Measurements from ENCODE around the gene RAB3B. TPM values are rescaled to one million over a fixed set of nuclear protein-coding genes. Genes with fewer than 3 reads are reported as not detected.

RAB3B gene
- total and polyA plus RNA-seq, 2 experiments from 2014 or later = 9.7 to 24.7 TPM

DNA sequence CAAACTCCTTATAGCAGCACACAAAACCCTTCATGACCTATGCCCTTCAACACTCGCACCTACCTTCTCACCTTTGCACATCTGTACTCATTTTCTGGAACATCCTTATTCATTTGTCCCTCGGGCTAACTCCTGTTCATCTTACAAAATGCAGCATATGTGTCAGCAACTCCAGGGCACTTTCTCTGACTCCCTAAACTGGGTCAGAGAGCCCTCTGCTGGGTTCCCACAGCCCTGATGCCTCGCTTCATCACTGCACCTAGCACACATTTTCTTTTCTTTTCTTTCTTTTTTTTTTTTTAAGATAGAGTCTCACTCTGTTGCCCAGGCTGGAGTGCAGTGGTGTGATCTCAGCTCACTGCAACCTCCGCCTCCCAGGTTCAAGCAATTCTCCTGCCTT lies 54.0 kb downstream of the RAB3B start:
- H4K20me1 ChIP-seq (ENCODE audit: insufficient read depth, poor library complexity, severe bottlenecking) = no peaks in the 10 kb centered on the region
- H3K4me1 ChIP-seq (ENCODE audit: insufficient read depth) = no peaks in the 10 kb centered on the region
- H3K27me3 ChIP-seq = no peaks in the 10 kb centered on the region
- no peak overlapping the region for H3K4me2 ChIP-seq
- H3K9me2 ChIP-seq (replicated peaks; ENCODE audit: insufficient read depth) = no peaks in the 10 kb centered on the region
- H3K79me2 ChIP-seq = no peaks in the 10 kb centered on the region
- no peaks in the 10 kb centered on the region for H3K36me3 ChIP-seq (replicated peaks; ENCODE audit: insufficient read depth, low read depth)
- TF ChIP-seq EZH2 (IDR thresholded peaks at IDR 0.05; ENCODE audit: borderline replicate concordance) (no peak), EZH2phosphoT487 (IDR thresholded peaks at IDR 0.05; ENCODE audit: low read depth, severe bottlenecking, unreplicated experiment) (no peak), CTCF (IDR thresholded peaks at IDR 0.05; ENCODE audit: poor library complexity) (no peak)
- DNase-seq (ENCODE audit: low spot score) = no peak
- 71% methylated on average over 3 of the region's 4 CpGs for WGBS (ENCODE audit: low lambda C conversion rate, missing lambda C conversion rate)
- H3K27ac ChIP-seq = no peak overlapping the region
- H2AFZ ChIP-seq = no peak overlapping the region
- H3K4me3 ChIP-seq = no peak overlapping the region
- no peaks in the 10 kb centered on the region for H3K9me3 ChIP-seq (ENCODE audit: low read depth)

GRCh38 chr1:51933344-51933743 lies 57.2 kb downstream of the RAB3B start:
- H3K4me2 ChIP-seq = no peak overlapping the region
- no peak overlapping the region for H3K4me3 ChIP-seq
- H3K4me1 ChIP-seq (ENCODE audit: insufficient read depth) = no peaks in the 10 kb centered on the region
- H3K36me3 ChIP-seq (replicated peaks; ENCODE audit: insufficient read depth, low read depth) = no peaks in the 10 kb centered on the region
- TF ChIP-seq CTCF (IDR thresholded peaks at IDR 0.05; ENCODE audit: poor library complexity) = no peak
- TF ChIP-seq EZH2 (IDR thresholded peaks at IDR 0.05; ENCODE audit: borderline replicate concordance) = no peak
- no peak for TF ChIP-seq EZH2phosphoT487 (IDR thresholded peaks at IDR 0.05; ENCODE audit: low read depth, severe bottlenecking, unreplicated experiment)
- H3K27ac ChIP-seq = no peak overlapping the region
- no peak overlapping the region for H2AFZ ChIP-seq
- no peak for DNase-seq (ENCODE audit: low spot score)
- H3K9me2 ChIP-seq (replicated peaks; ENCODE audit: insufficient read depth) = no peaks in the 10 kb centered on the region
- H4K20me1 ChIP-seq (ENCODE audit: insufficient read depth, poor library complexity, severe bottlenecking) = no peaks in the 10 kb centered on the region
- no peaks in the 10 kb centered on the region for H3K9me3 ChIP-seq (ENCODE audit: low read depth)
- H3K79me2 ChIP-seq = no peaks in the 10 kb centered on the region
- 100% methylated on average over 1 of the region's 1 CpG for WGBS (ENCODE audit: low lambda C conversion rate, missing lambda C conversion rate)
- no peaks in the 10 kb centered on the region for H3K27me3 ChIP-seq

GRCh38 chr1:51930329-51930728 lies 60.2 kb downstream of the RAB3B start:
- Histone ChIP-seq H3K4me3 (no peak overlapping the region), H3K36me3 (replicated peaks; ENCODE audit: insufficient read depth, low read depth) (no peaks in the 10 kb centered on the region), H3K27ac (no peak overlapping the region), H3K79me2 (no peaks in the 10 kb centered on the region), H3K27me3 (no peaks in the 10 kb centered on the region), H3K4me1 (ENCODE audit: insufficient read depth) (no peaks in the 10 kb centered on the region), H4K20me1 (ENCODE audit: insufficient read depth, poor library complexity, severe bottlenecking) (no peaks in the 10 kb centered on the region), H3K9me3 (ENCODE audit: low read depth) (no peaks in the 10 kb centered on the region), H3K4me2 (no peak overlapping the region), H2AFZ (no peak overlapping the region), H3K9me2 (replicated peaks; ENCODE audit: insufficient read depth) (no peaks in the 10 kb centered on the region)
- DNase-seq (ENCODE audit: low spot score) = no peak
- TF ChIP-seq EZH2phosphoT487 (IDR thresholded peaks at IDR 0.05; ENCODE audit: low read depth, severe bottlenecking, unreplicated experiment) (no peak), EZH2 (IDR thresholded peaks at IDR 0.05; ENCODE audit: borderline replicate concordance) (no peak), CTCF (IDR thresholded peaks at IDR 0.05; ENCODE audit: poor library complexity) (no peak)

GRCh38 chr1:51928896-51929295 lies 61.6 kb downstream of the RAB3B start:
- H3K79me2 ChIP-seq = no peaks in the 10 kb centered on the region
- no peak overlapping the region for H3K4me2 ChIP-seq
- DNase-seq (ENCODE audit: low spot score) = no peak
- H3K9me3 ChIP-seq (ENCODE audit: low read depth) = no peaks in the 10 kb centered on the region
- H3K27me3 ChIP-seq = no peaks in the 10 kb centered on the region
- H4K20me1 ChIP-seq (ENCODE audit: insufficient read depth, poor library complexity, severe bottlenecking) = no peaks in the 10 kb centered on the region
- no peaks in the 10 kb centered on the region for H3K4me1 ChIP-seq (ENCODE audit: insufficient read depth)
- TF ChIP-seq EZH2 (IDR thresholded peaks at IDR 0.05; ENCODE audit: borderline replicate concordance) (no peak), EZH2phosphoT487 (IDR thresholded peaks at IDR 0.05; ENCODE audit: low read depth, severe bottlenecking, unreplicated experiment) (no peak), CTCF (IDR thresholded peaks at IDR 0.05; ENCODE audit: poor library complexity) (no peak)
- no peak overlapping the region for H3K4me3 ChIP-seq
- no peak overlapping the region for H2AFZ ChIP-seq
- H3K9me2 ChIP-seq (replicated peaks; ENCODE audit: insufficient read depth) = no peaks in the 10 kb centered on the region
- no peaks in the 10 kb centered on the region for H3K36me3 ChIP-seq (replicated peaks; ENCODE audit: insufficient read depth, low read depth)
- 92% methylated on average over 1 of the region's 1 CpG for WGBS (ENCODE audit: low lambda C conversion rate, missing lambda C conversion rate)
- H3K27ac ChIP-seq = no peak overlapping the region
